Islet of Langerhans (tissue), 1 donor: ENCODE data around the gene GPR160.

ENCODE experiments used
- FAIRE-seq: peaks from one replicate; lab custom pipeline; 2011; peaks lifted over from hg19 to GRCh38; lab: Jason Lieb, UNC

GPR160 gene

GRCh38 chr3:170027233-170028102, 10.3 kb upstream of the GPR160 start:
- no peak for FAIRE-seq

DNA sequence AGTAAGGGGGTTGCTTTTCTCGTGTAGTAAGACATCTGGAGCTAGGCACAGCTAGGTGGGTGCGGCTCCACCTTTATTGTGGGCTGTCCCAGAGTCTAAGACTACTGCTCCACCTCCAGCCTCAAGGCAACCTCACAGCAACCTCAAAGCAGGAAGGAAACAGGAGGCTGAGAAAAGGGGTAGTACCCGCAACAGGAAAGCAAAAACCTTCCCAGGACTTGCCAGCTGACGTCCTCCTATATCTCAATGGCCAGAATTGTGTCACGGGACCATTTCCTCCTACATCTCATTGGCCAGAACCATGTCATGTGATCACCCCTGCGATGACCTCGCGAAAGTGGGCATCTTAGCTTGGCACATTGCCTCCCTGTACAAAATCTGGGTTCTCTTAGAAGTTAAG, 4.3 kb upstream of the GPR160 start:
- FAIRE-seq: no peak

DNA sequence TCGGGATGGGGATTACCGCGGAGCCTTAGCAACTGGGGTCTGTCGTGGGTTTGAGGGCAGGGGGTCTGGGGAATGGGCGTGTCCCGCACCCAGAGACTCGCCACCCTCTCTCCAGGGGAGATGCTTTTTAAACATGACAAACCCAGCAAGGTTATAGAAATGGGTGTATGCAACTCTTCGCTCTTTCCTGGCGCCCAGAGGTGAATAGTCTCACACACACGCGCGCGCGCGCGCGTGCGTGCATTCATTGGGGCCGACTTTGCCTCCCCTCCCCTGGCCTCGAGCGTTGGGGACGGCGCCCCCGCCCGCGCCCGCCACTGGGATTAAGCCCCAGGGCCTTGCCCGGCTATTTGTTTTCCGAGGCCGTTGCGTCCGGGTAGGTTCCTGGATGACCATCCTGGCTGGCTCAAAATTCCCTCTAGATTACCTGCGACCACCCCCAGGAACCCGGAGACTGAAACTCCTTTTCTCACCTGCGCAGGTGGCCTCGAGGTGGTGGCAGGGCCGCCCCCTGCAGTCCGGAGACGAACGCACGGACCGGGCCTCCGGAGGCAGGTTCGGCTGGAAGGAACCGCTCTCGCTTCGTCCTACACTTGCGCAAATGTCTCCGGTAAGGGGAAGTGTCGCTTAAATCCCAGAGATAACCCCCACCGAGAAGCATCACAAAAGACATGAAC, 777 bp downstream of the GPR160 start:
- no peak for FAIRE-seq

GRCh38 chr3:170040418-170040817, 2.6 kb downstream of the GPR160 start:
- no peak for FAIRE-seq

DNA sequence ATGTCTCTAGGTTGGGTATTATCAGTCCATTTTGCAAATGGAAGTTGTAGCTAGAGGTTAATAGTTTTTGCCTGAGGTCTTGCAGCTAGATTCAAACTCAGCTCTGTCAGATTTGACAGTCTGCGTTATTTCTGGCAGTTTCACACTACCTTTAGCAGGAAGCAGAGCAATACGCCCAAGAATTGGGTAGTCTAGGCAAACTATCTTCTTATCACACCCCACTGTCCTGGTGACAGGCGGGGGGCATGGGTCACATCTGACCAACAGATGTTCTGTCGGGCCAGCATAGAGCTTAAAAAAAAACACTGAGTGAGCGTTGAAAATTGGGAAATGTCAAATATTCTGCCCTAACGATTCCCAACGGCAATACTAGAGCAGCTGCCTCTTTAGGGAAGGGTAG, 5.7 kb downstream of the GPR160 start:
- FAIRE-seq: no peak

DNA sequence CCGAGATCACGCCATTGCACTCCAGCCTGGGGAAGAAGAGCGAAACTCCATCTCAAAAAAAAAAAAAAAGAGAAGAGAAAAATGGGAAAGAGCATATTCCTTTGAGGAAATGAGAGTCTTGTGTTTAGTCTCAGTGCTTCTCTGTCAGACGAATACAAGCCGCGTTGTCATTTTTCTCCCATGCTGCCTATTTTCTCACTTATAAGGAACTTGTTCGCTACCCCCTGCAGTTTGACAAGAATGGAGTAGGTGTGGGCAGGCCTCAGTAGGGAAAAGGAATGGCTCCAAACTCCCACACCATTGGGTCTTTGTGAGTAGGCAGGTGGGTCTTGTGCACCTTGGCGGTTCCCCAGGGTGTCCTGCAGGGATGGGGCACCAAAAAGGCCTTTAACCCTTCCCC, 6.5 kb downstream of the GPR160 start:
- no peak for FAIRE-seq

DNA sequence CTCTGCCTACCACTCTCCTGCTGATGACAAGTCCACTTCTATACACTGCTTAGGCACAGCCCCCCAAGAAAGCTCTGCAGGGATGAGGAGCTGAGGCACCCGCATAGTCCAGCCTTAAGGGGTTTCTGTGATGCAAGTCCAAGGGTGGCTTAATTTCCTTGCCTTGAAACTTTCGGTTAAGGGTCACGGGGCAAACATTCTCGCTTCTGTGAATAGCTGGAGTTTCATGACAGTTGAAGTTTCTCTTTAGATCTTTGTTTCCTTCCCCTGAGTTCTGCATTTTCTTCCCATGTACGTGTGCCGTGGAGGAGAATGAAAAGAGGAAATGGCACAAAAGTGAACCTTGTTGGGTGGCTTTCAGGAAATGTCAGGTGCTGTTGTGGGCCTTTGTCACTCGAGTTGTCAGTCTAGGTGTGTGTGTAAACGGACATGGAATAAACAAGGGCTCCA, 7.0 kb downstream of the GPR160 start:
- no peak for FAIRE-seq

DNA sequence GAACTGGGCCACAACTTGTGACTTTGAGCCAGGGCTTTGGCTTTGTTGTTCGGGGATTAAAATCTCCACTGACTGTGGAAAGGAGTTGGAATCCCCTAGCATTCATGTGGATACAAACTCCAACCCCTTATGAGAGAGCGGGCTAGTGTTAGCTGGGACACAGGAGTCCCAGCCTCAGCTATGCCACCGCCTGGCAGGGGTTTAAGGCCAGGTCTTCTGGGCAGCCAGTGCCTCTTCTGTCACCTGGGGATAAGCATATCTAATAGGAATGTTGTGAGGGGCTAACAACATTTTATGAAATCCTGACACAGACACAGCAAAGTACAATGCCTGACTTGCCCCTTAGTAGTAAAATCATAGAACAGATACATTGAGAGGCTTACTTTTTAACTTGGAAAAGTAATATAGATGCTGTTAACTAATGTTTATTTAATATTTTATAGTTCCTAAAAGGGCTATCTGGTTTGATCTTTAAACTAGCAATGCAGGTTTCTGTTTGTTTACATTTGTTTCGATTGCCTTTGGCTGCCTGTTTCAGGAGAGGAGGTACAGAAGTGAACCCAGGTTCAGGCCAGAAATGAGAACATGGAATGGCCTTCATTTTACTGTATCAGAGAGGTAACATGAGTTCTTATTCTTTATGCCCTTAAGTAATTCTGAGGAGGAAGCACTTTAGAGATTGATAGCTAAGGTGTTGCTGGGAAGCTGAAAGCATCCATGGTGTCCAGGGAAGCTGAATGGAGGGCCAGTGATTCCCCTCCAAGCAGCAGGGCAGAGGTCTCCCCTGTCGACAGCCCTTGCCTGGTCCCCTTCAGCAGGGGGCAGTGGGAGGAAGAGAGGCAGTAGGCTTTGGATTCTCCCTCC, 8.7 kb downstream of the GPR160 start:
- no peak for FAIRE-seq

GRCh38 chr3:170047133-170047404, 9.3 kb downstream of the GPR160 start:
- no peak for FAIRE-seq

GRCh38 chr3:170049146-170050000, 11.6 kb downstream of the GPR160 start:
- no peak for FAIRE-seq

DNA sequence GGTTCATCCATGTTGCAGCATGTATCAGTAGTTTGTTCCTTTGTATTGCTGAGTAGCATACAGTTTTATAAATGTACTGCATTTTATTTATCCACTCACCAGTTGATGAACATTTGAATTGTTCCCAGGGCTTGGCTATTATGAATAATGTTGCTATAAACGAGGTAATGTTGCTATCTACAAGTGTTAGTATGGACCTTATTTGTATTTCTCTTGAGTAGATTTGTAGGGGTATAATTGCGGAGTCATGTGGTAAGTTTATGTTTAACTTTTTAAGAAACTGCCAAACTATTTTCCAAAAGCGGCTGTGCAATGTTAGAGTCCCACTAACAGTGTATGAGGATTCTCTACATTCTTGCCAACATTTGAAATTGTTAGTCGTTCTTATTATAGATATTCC, 13.0 kb downstream of the GPR160 start:
- no peak for FAIRE-seq

DNA sequence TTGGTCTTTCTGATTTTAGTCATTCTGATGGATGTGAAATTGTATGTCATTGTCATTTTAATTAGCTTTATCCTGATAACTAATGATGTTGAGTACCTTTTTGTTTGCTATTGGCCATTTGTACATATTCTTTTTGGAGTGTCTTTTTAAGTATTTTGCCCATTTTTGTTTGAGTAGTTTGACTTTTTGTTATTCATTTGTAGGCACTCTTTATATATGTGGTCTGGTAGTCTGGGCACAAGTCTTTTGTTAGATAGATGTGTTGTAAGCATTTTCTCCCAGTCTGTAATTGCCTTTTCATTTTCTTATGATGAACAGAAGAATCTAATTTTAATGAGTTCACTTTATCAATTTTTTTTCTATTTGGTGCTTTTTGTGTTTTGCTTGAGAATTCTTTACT, 14.6 kb downstream of the GPR160 start:
- no peak for FAIRE-seq

DNA sequence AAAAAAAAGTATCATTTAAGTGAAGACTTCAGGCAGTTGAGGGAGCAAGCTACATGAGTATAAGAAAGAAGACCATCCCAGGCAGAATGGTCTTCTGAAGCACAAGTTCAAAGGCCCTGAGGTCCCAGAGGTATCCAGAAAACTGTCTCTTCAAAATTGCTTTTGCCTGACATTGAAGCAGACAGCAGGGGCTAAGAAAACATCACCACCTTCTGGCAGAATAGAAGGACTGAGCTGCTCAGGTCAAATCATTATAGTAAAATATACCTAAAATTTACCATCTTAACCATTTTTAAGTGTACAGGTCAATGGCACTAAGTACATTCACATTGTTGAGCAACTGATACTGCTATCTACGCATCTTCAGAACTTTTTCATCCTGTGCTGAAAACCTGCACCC, 16.4 kb downstream of the GPR160 start:
- FAIRE-seq: no peak

DNA sequence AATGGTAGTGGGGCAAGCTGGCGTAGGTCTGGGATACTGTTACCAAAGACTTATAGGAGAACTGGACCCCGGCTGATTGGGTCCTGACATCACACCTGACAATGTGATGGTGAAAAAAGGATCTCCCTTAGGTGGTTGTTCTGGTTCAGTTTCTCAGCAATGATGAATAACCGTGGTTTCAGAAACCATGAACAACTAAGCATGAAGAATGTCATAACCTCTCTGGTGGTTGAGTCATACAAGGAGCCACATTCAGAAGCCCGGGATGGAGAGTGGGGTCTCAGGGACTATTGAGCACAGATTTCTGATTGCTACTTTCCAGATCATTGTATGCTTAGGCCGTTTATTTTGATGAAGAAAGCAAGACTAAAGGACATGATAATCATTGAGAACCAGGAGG, 17.4 kb downstream of the GPR160 start:
- FAIRE-seq: no peak

DNA sequence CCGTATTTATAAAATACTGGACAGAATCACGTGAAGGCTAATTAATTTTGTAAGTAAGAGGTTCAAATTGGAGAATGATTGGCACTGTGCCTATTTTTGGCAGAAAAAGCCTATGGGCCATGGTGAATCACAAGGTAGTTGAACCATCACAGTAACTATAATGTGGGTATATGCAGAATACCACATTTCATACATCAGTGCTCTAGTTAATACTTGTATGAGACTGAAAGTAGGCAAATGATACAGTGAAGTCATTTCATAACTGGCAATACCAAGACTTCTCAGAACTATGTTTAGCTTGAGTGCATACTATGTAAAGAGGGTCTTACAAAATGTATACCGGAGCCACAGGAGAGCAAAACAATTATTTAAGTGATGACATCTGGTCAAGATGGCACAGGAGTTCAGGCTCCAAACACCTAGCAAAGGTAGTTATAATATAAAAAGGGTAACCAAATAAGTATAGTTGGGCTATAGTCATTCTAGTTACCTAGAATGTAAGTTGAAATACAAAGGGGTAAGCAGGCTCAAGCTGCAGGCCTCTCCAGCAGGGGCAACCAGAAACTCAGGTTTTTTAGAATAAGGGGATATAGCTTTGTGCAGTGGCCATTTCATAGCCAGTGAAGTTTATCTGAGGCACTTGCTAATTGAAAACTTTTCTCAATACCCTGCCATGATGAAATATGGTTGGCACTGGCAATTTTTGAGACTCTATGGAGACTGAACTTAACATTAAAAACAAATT, 19.1 kb downstream of the GPR160 start:
- no peak for FAIRE-seq

- FAIRE-seq: no peak
Measured at GRCh38 chr3:170057550-170057949, 19.8 kb downstream of the GPR160 start.

DNA sequence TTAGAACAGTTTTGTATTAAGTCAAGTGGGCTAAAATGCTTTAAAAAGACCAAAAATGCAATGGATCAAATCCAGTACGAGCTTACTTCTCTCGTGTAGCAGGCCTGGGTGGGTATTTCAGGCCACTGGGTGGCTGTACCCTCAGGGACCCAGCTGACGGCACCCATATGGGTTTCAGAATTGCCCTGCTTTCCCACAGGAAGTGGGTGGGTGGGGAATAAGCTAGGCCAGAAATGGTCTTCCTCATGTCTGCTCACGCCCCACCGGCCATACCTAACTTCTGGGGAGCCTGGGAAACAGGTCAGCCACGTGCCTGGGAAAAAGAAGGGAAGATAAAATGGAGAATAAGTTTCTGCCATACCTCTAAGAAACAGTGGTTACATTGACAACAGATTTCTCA, 20.3 kb downstream of the GPR160 start:
- no peak for FAIRE-seq

- no peak for FAIRE-seq
Measured at GRCh38 chr3:170059447-170059846, 21.7 kb downstream of the GPR160 start.

GRCh38 chr3:170062068-170062467, 24.3 kb downstream of the GPR160 start:
- no peak for FAIRE-seq

DNA sequence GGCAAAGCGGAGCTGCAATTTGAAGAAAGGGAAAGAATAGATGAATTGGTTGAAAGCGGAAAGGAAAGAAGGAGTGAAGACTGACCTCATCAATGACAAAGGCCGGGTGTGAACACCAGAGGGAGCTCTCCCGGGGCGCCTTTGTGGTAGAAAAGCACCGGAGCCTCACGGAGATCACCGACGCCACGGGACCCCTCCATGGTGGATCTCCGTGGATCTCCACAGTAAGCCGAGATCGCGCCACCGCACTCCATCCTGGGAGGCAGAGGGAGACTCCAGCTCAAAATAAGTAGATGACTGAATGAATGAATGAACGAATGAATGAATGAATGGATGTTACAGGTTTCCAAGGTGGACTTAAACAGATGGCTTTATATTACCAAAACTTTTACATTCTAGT, 25.0 kb downstream of the GPR160 start:
- FAIRE-seq: no peak

DNA sequence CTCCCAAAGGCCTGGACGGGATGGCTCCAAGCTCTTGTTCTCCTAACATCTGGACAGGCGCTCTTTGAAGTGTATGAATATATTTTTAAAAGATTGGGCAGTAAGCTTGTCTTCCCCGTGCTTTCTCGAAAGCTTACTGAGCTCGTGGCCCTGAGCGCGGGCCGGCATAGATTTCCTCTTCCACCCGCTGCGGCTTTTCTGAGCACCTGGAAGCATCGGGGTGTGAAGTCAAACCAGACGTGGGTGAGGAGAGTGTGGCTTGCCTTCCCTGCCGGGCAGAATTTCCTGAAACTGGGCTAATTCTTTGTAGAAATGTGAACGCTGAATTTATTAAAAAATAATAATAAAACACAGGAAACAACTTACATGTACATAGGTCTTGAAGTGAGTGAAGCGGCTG, 25.9 kb downstream of the GPR160 start:
- no peak for FAIRE-seq
